Globus pallidus (tissue), 1 donor: Measurements from ENCODE around the gene ART5.
"Not testable (repeated sequence)": the region's sequence is repeated elsewhere in the genome, so short reads cannot be mapped to it uniquely, and the experiment has no call there.

Experiments
- DNase-seq: peaks from one replicate; pipeline ENCODE4 v3.0.0-alpha.2; 2015; ENCODE audit warnings: low spot score

Gene ART5

GRCh38 chr11:3616721-3617460 lies 24.9 kb downstream of the ART5 start:
- no peak for DNase-seq

GRCh38 chr11:3615998-3616397 lies 25.8 kb downstream of the ART5 start:
- no peak for DNase-seq

- DNase-seq, result peak; percentile 11
Measured at GRCh38 chr11:3614742-3615171, 27.0 kb downstream of the ART5 start.

- DNase-seq, result no peak
Measured at GRCh38 chr11:3613998-3614741, 27.6 kb downstream of the ART5 start.

GRCh38 chr11:3611976-3612678 lies 29.7 kb downstream of the ART5 start:
- no peak for DNase-seq

- no peak for DNase-seq
Measured at GRCh38 chr11:3610846-3611245, 30.9 kb downstream of the ART5 start.

GRCh38 chr11:3609416-3610265 lies 32.2 kb downstream of the ART5 start:
- DNase-seq, result no peak

GRCh38 chr11:3605771-3606203 lies 36.0 kb downstream of the ART5 start:
- no peak for DNase-seq

- no peak for DNase-seq
Measured at GRCh38 chr11:3605283-3605662, 36.5 kb downstream of the ART5 start.

GRCh38 chr11:3604167-3604566 lies 37.6 kb downstream of the ART5 start:
- no peak for DNase-seq

- not testable (repeated sequence) for DNase-seq
Measured at GRCh38 chr11:3600201-3600600, 41.6 kb downstream of the ART5 start.

- not testable (repeated sequence) for DNase-seq
Measured at GRCh38 chr11:3597743-3598142, 44.0 kb downstream of the ART5 start.

GRCh38 chr11:3591326-3591725 lies 50.5 kb downstream of the ART5 start:
- not testable (repeated sequence) for DNase-seq

GRCh38 chr11:3590193-3590592 lies 51.6 kb downstream of the ART5 start:
- not testable (repeated sequence) for DNase-seq

GRCh38 chr11:3588776-3589175 lies 53.0 kb downstream of the ART5 start:
- DNase-seq, result not testable (repeated sequence)
